Activated CD8-positive, alpha-beta memory T cell treated with anti-CD3 and anti-CD28 coated beads for 4 hours (primary cell): ENCODE results near the gene CCDC122.
"Not testable (repeated sequence)": the region's sequence is repeated elsewhere in the genome, so short reads cannot be mapped to it uniquely, and the experiment has no call there.

Experiments used
- DNase-seq, 2 donors: peaks; one replicate each; pipeline ENCODE4 v3.0.0-alpha.2; 2020; ENCODE audit warnings: low read depth in 2 of 2

The CCDC122 gene

DNA sequence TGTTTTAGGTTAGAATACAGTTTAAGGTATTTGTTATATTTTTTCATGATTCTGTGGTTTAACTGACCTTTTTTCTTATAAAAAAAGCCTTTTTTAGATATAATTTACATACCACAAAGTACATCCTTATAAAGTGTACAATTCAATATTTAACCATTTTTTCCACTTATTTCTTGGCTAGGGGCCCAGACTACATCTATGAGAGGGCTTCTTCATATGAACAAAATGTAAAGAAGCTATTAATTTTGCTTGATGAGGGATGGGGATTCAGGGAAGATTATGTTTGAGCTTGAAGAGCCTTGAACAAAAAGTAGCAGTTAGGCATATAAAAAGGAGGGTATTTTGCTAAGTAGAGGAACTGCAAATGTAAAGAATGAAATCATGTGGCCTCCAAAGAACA lies 2.2 kb downstream of the CCDC122 start:
- DNase-seq, result no peak

- DNase-seq, result no peak
Observed at GRCh38 chr13:43876366-43876765, 3.2 kb downstream of the CCDC122 start.

DNA sequence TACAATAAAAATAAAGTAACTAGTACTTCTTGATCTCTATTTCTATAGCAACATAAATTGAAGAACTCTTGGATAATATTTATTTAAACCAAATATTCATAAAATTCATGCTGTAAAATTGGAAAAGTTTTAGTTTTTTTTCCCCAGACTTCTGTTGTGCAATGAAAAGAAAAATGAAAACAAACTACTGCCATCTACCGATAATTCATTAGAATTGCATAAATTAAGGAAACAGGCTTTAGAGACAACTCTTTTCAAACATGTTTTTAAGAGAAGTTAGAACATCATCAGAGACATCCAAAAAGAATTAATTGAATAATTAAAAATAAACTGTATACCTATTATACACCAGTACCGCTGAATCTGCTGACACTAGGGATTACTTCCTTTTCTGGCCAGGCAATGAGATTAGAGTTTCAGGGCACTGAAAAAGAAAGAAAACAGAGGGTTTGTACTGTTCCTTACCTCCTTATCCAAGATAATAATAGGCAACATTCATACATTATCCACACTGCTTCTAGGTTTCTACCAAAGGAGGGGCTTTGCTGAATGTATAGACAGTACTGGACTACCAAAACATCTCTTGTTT lies 4.9 kb downstream of the CCDC122 start:
- no peak for DNase-seq

- DNase-seq, result no peak
Observed at GRCh38 chr13:43872181-43872580, 7.4 kb downstream of the CCDC122 start.

GRCh38 chr13:43865892-43866291 lies 13.6 kb downstream of the CCDC122 start:
- DNase-seq, result no peak

GRCh38 chr13:43864921-43865320 lies 14.6 kb downstream of the CCDC122 start:
- DNase-seq, result no peak

GRCh38 chr13:43861863-43862262 lies 17.7 kb downstream of the CCDC122 start:
- DNase-seq, result no peak

GRCh38 chr13:43852923-43853404 lies 26.6 kb downstream of the CCDC122 start:
- DNase-seq, result no peak

GRCh38 chr13:43850873-43851272 lies 28.7 kb downstream of the CCDC122 start:
- no peak for DNase-seq

- DNase-seq, result no peak
Observed at GRCh38 chr13:43848001-43848649, 31.4 kb downstream of the CCDC122 start.

DNA sequence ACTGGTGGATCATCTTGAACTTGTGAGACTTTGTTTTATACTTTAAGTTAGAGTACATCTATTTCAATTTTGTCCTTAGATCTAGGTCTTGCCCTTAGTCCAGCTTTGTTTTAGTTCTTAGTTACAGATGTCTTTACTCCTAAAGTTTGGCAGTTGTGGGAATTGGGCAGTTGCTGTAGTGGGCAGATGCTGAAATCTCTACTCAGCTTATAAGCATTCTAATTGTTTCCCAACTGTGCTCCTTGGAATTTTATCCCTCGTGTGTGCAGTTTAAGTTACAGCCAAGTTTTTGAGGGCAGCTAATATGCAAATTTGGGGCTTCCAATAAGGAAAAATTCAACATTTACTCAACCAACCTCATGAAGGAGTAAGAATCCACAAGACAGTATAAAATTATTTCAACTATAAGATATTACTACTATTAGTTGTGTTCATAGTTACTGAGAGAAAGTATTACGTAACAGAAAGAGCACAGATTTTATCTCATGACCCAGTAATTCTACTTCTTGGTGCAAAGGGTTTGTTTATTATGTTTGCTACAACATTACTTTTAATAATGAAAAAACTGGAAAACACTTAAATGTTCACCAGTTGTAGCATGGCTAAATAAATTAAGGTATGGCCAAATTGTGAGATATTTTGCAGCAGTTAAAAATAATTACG lies 32.9 kb downstream of the CCDC122 start:
- DNase-seq, result no peak

DNA sequence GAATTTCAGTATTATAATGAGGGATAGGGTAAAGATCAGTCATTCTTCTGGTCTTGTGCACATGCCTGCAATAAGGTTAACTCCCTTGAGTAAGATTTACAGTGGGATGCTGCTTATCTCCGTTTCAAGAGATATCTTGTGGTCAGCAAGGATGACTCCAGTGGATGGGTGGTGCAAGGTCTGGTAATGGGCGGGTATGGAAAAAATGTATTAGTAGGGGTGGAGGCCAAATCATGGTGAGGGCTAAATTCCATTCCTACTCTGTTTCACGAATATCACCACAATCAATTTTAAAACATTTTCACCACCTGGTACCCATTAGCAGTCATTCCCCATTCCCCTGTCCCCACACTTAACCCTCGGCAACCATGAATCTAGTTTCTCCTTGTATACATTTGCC lies 40.6 kb downstream of the CCDC122 start:
- DNase-seq, result no peak

- DNase-seq, result no peak
Observed at GRCh38 chr13:43835701-43836100, 43.8 kb downstream of the CCDC122 start.

GRCh38 chr13:43831088-43831487 lies 48.5 kb downstream of the CCDC122 start:
- DNase-seq, result no peak

DNA sequence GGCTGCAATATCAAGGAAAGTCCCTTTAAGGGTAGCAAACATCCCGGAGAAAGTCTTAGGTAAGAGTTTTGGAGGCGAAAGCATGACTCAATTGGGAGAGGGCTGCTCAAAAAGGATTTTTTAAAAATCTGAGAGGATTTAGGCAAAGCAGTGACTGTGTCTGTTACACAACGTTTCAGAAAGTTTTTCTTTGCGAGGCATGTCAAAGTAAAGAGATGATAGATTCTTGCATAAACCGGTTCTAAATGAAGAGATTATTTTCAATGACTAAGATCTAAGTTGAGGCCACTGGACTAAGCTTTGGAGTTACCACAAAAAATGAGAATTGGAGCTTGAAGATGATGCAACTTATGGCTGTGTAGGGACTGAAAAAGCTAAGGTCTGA lies 49.1 kb downstream of the CCDC122 start:
- no peak for DNase-seq

DNA sequence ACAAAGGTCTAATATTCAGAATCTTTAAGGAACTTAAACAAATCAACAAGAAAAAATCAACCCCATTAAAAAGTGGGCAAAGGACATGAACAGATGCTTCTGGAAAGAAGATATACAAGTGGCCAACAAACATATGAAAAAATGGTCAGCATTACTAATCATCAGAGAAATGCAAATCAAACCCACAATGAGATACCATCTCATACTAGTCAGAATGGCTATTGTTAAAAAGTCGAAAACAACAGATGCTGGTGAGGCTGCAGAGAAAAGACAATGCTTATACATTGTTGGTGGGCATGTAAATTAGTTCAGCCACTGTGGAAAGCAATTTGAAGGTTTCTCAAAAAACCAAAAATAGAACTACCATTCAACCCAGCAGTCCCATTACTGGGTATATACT lies 54.9 kb downstream of the CCDC122 start:
- not testable (repeated sequence) for DNase-seq

DNA sequence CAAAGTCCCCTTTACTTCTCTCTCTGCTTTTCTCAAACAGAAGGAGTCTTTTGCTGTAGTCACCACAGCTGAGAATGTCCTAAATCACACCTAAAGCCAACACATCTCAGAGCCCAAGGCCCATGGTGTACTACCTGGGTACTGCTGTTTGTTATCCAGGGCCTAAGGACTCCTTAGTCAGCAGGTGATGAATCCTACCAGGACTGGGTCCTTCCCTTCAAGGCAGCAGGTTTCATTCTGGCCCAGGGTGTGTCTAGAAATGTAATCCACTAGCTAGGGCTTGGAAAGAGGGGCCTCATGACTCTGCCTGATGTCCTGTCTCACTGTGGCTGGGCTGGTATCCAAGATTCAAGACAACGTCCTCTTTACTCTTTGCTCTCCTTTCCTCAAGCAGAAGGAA lies 56.6 kb downstream of the CCDC122 start:
- DNase-seq, result no peak

DNA sequence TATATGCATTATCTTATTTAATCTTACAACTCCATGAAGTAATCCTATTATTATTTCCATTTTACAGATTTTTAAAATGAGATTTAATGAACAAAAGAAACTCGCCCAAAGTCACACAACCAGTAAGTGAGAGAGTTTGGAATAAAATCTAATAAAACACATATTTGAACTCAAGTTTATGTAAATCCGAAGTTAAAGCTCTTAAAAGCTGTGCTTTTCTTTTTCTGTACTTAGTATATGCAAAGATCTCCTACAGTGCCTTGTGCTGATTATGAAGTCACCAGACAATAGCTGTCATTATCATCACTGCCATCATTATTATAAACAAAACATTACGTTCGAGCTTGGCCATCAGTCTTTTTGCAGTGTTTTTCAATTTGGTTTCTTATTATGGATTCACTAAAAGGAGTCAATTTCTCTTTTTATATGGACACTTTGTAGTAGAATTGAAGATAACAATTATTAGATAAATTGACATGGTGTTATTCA lies 63.1 kb downstream of the CCDC122 start:
- no peak for DNase-seq

DNA sequence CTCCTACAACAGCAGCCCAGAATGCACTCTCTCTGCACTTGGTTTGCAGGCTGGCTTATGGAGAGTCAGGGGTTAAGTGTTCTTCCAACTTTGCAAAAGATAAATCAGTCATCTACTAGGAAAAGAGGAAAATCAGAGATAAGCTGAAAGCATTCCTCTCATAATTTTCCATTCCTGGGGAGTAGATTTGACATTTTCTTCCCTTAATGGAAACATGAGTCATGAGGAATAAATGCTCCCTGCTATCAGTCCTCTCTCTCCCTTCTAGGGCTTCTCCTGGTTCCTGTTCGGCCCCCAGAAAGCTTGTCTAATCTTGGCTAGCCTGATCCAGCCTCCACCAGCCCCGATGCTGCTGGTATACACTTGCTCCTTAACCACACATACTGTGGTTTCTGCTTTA lies 64.3 kb downstream of the CCDC122 start:
- DNase-seq, result no peak

DNA sequence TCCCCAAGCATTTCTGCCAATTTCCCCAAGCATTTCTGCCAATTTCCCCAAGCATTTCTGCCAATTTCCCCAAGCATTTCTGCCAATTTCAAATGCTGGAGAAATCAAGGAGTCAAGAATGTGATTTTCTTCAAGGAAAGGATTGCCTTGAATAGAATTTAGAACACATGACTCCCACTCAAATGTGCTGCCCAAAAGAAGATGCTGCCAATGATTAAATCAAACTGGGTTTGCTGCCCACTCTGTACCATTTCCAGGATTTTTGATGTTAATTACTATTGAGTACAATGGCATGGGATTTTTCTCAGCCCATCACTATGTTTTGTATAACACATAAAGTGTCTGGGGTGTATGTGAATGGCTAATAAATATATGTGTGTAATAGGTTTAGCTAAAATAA lies 70.9 kb downstream of the CCDC122 start:
- no peak for DNase-seq

GRCh38 chr13:43805681-43806128 lies 73.8 kb downstream of the CCDC122 start:
- no peak for DNase-seq

- DNase-seq, result no peak
Observed at GRCh38 chr13:43805071-43805468, 74.5 kb downstream of the CCDC122 start.

DNA sequence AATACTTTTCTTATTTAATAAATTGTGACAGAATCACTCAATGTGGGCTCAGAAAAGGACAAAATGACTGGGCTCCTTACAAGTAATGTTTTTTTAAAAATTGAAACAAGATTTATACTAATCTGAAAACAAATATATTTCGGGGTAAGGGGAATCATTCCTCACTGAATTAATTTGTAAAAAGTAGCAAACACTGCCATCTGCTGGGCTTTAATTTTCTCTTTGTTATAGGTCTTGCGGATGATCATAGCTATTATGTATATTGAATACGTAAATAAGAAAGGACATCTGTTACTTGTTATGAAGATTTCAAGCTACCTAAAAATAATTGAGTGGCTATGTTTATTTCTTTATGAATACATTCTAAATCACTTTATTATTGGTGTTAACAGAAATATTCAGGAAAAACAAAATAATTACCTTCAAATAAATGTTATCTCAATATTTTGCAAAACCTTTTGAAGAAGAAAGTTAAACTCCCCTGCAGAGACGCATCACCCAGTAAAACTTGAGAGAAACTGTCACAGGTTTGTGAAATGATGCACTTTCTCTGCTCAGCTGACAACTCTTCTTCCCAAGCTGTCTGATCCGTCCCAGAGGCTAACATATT lies 75.0 kb downstream of the CCDC122 start:
- DNase-seq, result no peak
